HepG2 (cell line): Measurements from ENCODE around the gene KRTAP5-4. TPM values are rescaled to one million over a fixed set of nuclear protein-coding genes. Genes with fewer than 3 reads are reported as not detected.

Experiments
- DR1 ChIP-seq: sonication (generic); formaldehyde crosslinking; IDR thresholded peaks from 2 replicates; pipeline ENCODE4 v1.8.0; 2021; ENCODE audit warnings: mild to moderate bottlenecking, missing genetic modification reagents, inconsistent platforms
- ELF4 ChIP-seq: sonication (generic); formaldehyde crosslinking; IDR thresholded peaks from 2 replicates; pipeline ENCODE4 v1.5.0; 2020; ENCODE audit warnings: missing genetic modification reagents, mild to moderate bottlenecking, moderate library complexity, borderline replicate concordance
- FOXA1 ChIP-seq, 2 experiments: fragments of 450-650 bp in 1 of 2; sonication (generic) in 1 of 2; formaldehyde crosslinking in 1 of 2; IDR thresholded peaks; 2 replicates each; pipeline versions ENCODE4 v1.4.0 to v1.6.1; 2016 to 2020; ENCODE audit warnings: missing genetic modification reagents in 1 of 2
- FOXM1 ChIP-seq: sonication (generic); formaldehyde crosslinking; IDR thresholded peaks from 2 replicates; pipeline ENCODE4 v1.5.0; 2020; ENCODE audit warnings: missing genetic modification reagents
- HNF1A ChIP-seq, 2 experiments: sonication (generic) in 1 of 2; formaldehyde crosslinking in 1 of 2; IDR thresholded peaks; 2 replicates each; pipeline versions ENCODE4 v1.4.0 to v1.6.1; 2016 to 2020; ENCODE audit warnings: borderline replicate concordance in 1 of 2, low read depth in 1 of 2, mild to moderate bottlenecking in 1 of 2, missing genetic modification reagents in 1 of 2
- NONO ChIP-seq, 2 experiments: fragments of 450-650 bp in 1 of 2; sonication (generic) in 1 of 2; formaldehyde crosslinking in 1 of 2; IDR thresholded peaks in 1 of 2; conservative IDR thresholded peaks in 1 of 2; 2 replicates each; pipeline versions ENCODE4 v1.6.1 to v1.8.0; 2017 to 2022; ENCODE audit warnings: mild to moderate bottlenecking in 1 of 2, missing genetic modification reagents in 1 of 2, moderate library complexity in 1 of 2
- PAX8 ChIP-seq: sonication (generic); formaldehyde crosslinking; IDR thresholded peaks from 2 replicates; pipeline ENCODE4 v1.8.0; 2022; ENCODE audit warnings: mild to moderate bottlenecking, missing genetic modification reagents, borderline replicate concordance
- PHF5A ChIP-seq: IDR thresholded peaks from one replicate; pipeline ENCODE4 v1.6.1; 2018; ENCODE audit warnings: low read depth, missing genetic modification reagents; ENCODE audit not compliant: unreplicated experiment
- RAD21 ChIP-seq: fragments of 450-650 bp; formaldehyde crosslinking; IDR thresholded peaks from 2 replicates; pipeline ENCODE4 v1.5.0; 2020; ENCODE audit warnings: mild to moderate bottlenecking
- RXRA ChIP-seq: sonication (generic); formaldehyde crosslinking; IDR thresholded peaks from 2 replicates; pipeline ENCODE4 v1.5.1; 2020; ENCODE audit warnings: missing genetic modification reagents
- U2AF1 ChIP-seq: fragments of 200-400 bp; formaldehyde crosslinking; optimal IDR thresholded peaks from 2 replicates; pipeline ENCODE3; 2017; ENCODE audit warnings: mild to moderate bottlenecking, low read depth, low read length
- ZNF205 ChIP-seq: IDR thresholded peaks from 2 replicates; pipeline ENCODE4 v1.6.1; 2018; ENCODE audit warnings: missing biosample characterization, missing genetic modification reagents
- ZNF296 ChIP-seq: sonication (generic); formaldehyde crosslinking; conservative IDR thresholded peaks from 2 replicates; pipeline ENCODE4 v1.5.0; 2020; ENCODE audit warnings: mild to moderate bottlenecking, missing genetic modification reagents
- ZNF577 ChIP-seq: sonication (generic); formaldehyde crosslinking; IDR thresholded peaks from 2 replicates; pipeline ENCODE4 v1.4.0; 2020; ENCODE audit warnings: mild to moderate bottlenecking, low read depth, missing genetic modification reagents, borderline replicate concordance
- polyA plus RNA-seq, 8 experiments: library from polyadenylated mRNA; depleted of rRNA in 3 of 8; stranded (reverse) in 7 of 8; unstranded in 1 of 8; fragments of >200 nt; fragmentation: Illumina TruSeq in 4 of 8; extraction: Trizol in 4 of 8; gene quantifications; 2 replicates each; pipeline versions ENCODE4 v1.2.1 to v1.2.3, GENCODE V29; 2011 to 2016; ENCODE audit warnings: low read depth in 4 of 8, missing spikeins in 1 of 8, mixed read lengths in 1 of 8; ENCODE audit not compliant: insufficient read depth in 1 of 8
- total RNA-seq, 5 experiments: library from RNA; depleted of rRNA; stranded (reverse); fragments of >200 nt; fragmentation: Illumina TruSeq; extraction: Trizol; gene quantifications; 2 replicates each; pipeline ENCODE4 v1.2.3, GENCODE V29; 2016; ENCODE audit warnings: low read depth in 1 of 5
- TF ChIP-seq, protein P1 (sequence below): sonication (generic); formaldehyde crosslinking; IDR thresholded peaks from 2 replicates; pipeline ENCODE4 v1.4.0; 2020; ENCODE audit warnings: mild to moderate bottlenecking, missing genetic modification reagents
- TF ChIP-seq, protein P2 (sequence below): sonication (generic); formaldehyde crosslinking; IDR thresholded peaks from 2 replicates; pipeline ENCODE4 v1.5.1; 2020; ENCODE audit warnings: mild to moderate bottlenecking, missing genetic modification reagents, moderate library complexity
- TF ChIP-seq, protein P3 (sequence below): sonication (generic); formaldehyde crosslinking; IDR thresholded peaks from 2 replicates; pipeline ENCODE4 v1.5.0; 2020; ENCODE audit warnings: missing genetic modification reagents, mild to moderate bottlenecking, borderline replicate concordance
- TF ChIP-seq, protein P4 (sequence below): sonication (generic); formaldehyde crosslinking; IDR thresholded peaks from 2 replicates; pipeline ENCODE4 v1.5.0; 2020; ENCODE audit warnings: mild to moderate bottlenecking, low read depth, missing genetic modification reagents, borderline replicate concordance

The KRTAP5-4 gene
- total and polyA plus RNA-seq, 2 of the 13 experiments (the other 11 are each of a cell fraction or from before 2014, with no cell fraction given): not detected

GRCh38 chr11:1572197-1573076, 49.5 kb downstream of the KRTAP5-4 start, which contains the start of gene DUSP8 (continued):
- TF ChIP-seq, protein P1, sequence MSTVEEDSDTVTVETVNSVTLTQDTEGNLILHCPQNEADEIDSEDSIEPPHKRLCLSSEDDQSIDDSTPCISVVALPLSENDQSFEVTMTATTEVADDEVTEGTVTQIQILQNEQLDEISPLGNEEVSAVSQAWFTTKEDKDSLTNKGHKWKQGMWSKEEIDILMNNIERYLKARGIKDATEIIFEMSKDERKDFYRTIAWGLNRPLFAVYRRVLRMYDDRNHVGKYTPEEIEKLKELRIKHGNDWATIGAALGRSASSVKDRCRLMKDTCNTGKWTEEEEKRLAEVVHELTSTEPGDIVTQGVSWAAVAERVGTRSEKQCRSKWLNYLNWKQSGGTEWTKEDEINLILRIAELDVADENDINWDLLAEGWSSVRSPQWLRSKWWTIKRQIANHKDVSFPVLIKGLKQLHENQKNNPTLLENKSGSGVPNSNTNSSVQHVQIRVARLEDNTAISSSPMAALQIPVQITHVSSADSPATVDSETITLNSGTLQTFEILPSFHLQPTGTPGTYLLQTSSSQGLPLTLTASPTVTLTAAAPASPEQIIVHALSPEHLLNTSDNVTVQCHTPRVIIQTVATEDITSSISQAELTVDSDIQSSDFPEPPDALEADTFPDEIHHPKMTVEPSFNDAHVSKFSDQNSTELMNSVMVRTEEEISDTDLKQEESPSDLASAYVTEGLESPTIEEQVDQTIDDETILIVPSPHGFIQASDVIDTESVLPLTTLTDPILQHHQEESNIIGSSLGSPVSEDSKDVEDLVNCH (CRISPR knock-in tag): no peak
- TF ChIP-seq, protein P2, sequence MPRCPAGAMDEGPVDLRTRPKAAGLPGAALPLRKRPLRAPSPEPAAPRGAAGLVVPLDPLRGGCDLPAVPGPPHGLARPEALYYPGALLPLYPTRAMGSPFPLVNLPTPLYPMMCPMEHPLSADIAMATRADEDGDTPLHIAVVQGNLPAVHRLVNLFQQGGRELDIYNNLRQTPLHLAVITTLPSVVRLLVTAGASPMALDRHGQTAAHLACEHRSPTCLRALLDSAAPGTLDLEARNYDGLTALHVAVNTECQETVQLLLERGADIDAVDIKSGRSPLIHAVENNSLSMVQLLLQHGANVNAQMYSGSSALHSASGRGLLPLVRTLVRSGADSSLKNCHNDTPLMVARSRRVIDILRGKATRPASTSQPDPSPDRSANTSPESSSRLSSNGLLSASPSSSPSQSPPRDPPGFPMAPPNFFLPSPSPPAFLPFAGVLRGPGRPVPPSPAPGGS (CRISPR knock-in tag): no peak
- TF ChIP-seq FOXM1 (CRISPR knock-in tag) (no peak), RXRA (CRISPR knock-in tag) (0 out of 2 replicates have a peak, but pooled peaks have one; percentile 21), NONO (IDR thresholded peaks at IDR 0.05) (no peak), NONO (CRISPR knock-in tag; conservative IDR thresholded peaks at IDR 0.05) (0 out of 2 replicates have a peak, but pooled peaks have one; percentile 50), PHF5A (CRISPR knock-in tag) (no peak), ELF4 (CRISPR knock-in tag) (no peak), ZNF205 (no peak), ZNF577 (CRISPR knock-in tag) (no peak), U2AF1 (no peak), RAD21 (no peak), DR1 (CRISPR knock-in tag) (no peak), HNF1A (IDR thresholded peaks at IDR 0.05; ENCODE audit: low read depth) (no peak), HNF1A (CRISPR knock-in tag; IDR thresholded peaks at IDR 0.05; ENCODE audit: borderline replicate concordance) (no peak), ZNF296 (no peak), PAX8 (CRISPR knock-in tag) (no peak), FOXA1 (IDR thresholded peaks at IDR 0.05) (no peak), FOXA1 (CRISPR knock-in tag; IDR thresholded peaks at IDR 0.05) (no peak)
- TF ChIP-seq, protein P3, sequence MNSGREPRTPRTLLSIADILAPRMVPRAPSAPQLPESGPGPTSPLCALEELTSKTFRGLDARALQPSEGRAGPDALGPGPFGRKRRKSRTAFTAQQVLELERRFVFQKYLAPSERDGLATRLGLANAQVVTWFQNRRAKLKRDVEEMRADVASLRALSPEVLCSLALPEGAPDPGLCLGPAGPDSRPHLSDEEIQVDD (CRISPR knock-in tag): no peak
- TF ChIP-seq, protein P4, sequence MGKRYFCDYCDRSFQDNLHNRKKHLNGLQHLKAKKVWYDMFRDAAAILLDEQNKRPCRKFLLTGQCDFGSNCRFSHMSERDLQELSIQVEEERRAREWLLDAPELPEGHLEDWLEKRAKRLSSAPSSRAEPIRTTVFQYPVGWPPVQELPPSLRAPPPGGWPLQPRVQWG (CRISPR knock-in tag): no peak
